Suprapubic skin (tissue), 4 donors: ENCODE measurements around the gene TRAF3. TPM values are rescaled to one million over a fixed set of nuclear protein-coding genes. Genes with fewer than 3 reads are reported as not detected.

Source experiments
- DNase-seq, 2 donors: peaks; one replicate each; pipeline ENCODE4 v3.0.0-alpha.2; 2019; ENCODE audit warnings: low spot score in 2 of 2
- H3K27ac ChIP-seq: fragments of 200-600 bp; sonication (generic); one replicate; pipeline ENCODE4 v1.5.1; 2019
- H3K27me3 ChIP-seq: fragments of 200-600 bp; sonication (generic); one replicate; pipeline ENCODE4 v1.5.1; 2019
- H3K36me3 ChIP-seq: fragments of 200-600 bp; sonication (generic); one replicate; pipeline ENCODE4 v1.5.1; 2019
- H3K4me1 ChIP-seq: fragments of 200-600 bp; sonication (generic); one replicate; pipeline ENCODE4 v1.5.1; 2019
- H3K4me3 ChIP-seq: fragments of 200-600 bp; sonication (generic); one replicate; pipeline ENCODE4 v1.5.1; 2019; ENCODE audit warnings: mild to moderate bottlenecking
- H3K9me3 ChIP-seq: fragments of 200-600 bp; sonication (generic); one replicate; pipeline ENCODE4 v1.5.1; 2019
- CTCF ChIP-seq, 2 donors: fragments of 200-600 bp in 1 of 2; fragments of 450-650 bp in 1 of 2; sonication (generic) in 1 of 2; IDR thresholded peaks; one replicate each; pipeline ENCODE4 v1.5.1; 2016 to 2019; ENCODE audit warnings: antibody characterized with exemption in 2 of 2, mild to moderate bottlenecking in 1 of 2, moderate library complexity in 1 of 2
- EP300 ChIP-seq: sonication (generic); formaldehyde crosslinking; IDR thresholded peaks from one replicate; pipeline ENCODE4 v1.6.1; 2017; ENCODE audit warnings: antibody characterized with exemption
- POLR2A ChIP-seq, 2 donors: fragments of 450-650 bp; IDR thresholded peaks; one replicate each; pipeline ENCODE4 v1.6.1; 2017; ENCODE audit warnings: antibody characterized with exemption in 2 of 2, mild to moderate bottlenecking in 2 of 2, moderate library complexity in 2 of 2
- POLR2AphosphoS5 ChIP-seq, 3 donors: sonication (generic); formaldehyde crosslinking; IDR thresholded peaks; one replicate each; pipeline ENCODE4 v1.6.1; 2017; ENCODE audit warnings: antibody characterized with exemption in 3 of 3
- WGBS: methylation state at CpG from one replicate; pipeline ENCODE4 v1.1.5; 2018; 5-methylcytosine and 5-hydroxymethylcytosine counted together
- total RNA-seq, 4 donors: library from RNA; depleted of rRNA; stranded (reverse); fragments of >200 nt; gene quantifications; one replicate each; pipeline ENCODE4 v1.1.0, GENCODE V29; 2016

The TRAF3 gene
- total RNA-seq, 4 donors from 2014 or later: 8.7 to 22.8 (median 14.2) TPM

GRCh38 chr14:102867826-102868580 is 90.8 kb downstream of the TRAF3 start:
- H3K36me3 ChIP-seq: peaks cover 30% of the 10 kb centered on the region
- no peaks in the 10 kb centered on the region for H3K4me1 ChIP-seq
- WGBS: 93% methylated on average over 15 of the region's 15 CpGs
- H3K4me3 ChIP-seq: no peak overlapping the region
- H3K9me3 ChIP-seq: no peaks in the 10 kb centered on the region
- no peak for DNase-seq
- H3K27ac ChIP-seq: no peak overlapping the region
- H3K27me3 ChIP-seq: no peaks in the 10 kb centered on the region
- TF ChIP-seq EP300: no peak
- TF ChIP-seq CTCF (IDR thresholded peaks at IDR 0.05): no peak
- TF ChIP-seq POLR2AphosphoS5 (IDR thresholded peaks at IDR 0.05): no peak
- no peak for TF ChIP-seq POLR2A (IDR thresholded peaks at IDR 0.05)

DNA sequence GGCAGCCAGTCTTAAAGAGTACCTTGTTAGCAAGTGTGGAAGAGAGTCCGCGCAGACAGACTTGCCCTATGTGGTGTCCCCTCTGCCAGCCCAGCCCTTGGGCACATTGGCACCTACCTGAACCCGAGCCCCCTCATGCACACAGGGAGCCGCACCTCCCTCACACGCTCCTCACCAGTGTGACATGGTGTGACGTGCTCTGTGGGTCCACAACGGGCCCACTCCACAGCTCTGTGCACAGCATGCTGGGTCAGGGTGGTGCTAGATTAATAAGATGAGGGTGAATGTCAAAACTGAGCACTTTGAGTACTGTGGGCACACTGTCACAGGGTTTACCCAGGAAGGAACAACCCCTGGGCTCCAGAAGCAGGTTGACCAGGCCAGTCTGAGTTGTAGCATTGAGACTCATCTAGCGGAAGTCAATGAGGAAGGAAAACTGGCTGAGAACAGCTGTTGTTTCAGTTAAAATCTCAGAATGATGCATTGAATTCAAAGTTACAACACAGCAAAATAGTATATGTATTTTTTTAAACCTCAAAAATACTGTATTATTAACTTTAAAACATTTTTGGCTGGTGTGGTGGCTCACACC is 91.8 kb downstream of the TRAF3 start:
- Histone ChIP-seq H3K36me3 (peaks cover 31% of the 10 kb centered on the region), H3K9me3 (no peaks in the 10 kb centered on the region), H3K4me1 (no peaks in the 10 kb centered on the region), H3K27ac (no peak overlapping the region), H3K4me3 (no peak overlapping the region), H3K27me3 (no peaks in the 10 kb centered on the region)
- no peak for TF ChIP-seq CTCF (IDR thresholded peaks at IDR 0.05)
- no peak for TF ChIP-seq EP300
- TF ChIP-seq POLR2A (IDR thresholded peaks at IDR 0.05): no peak
- TF ChIP-seq POLR2AphosphoS5 (IDR thresholded peaks at IDR 0.05): no peak
- WGBS: 96% methylated on average over 8 of the region's 8 CpGs
- no peak for DNase-seq

DNA sequence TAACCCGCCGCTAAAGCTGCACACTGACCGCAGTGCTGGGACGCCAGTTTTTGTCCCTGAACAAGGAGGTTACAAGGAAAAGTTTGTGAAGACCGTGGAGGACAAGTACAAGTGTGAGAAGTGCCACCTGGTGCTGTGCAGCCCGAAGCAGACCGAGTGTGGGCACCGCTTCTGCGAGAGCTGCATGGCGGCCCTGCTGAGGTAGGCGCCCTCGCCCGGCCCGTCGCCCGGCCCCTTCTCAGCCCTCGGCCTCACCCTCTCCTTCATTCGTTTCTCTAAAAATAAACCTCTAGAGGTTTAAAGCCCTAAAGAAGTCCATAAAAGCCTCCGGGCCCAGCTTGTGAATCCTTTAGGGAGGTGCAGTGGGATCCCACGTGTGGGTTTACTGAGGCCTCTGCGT is 93.0 kb downstream of the TRAF3 start:
- H3K4me1 ChIP-seq: no peaks in the 10 kb centered on the region
- H3K27me3 ChIP-seq: no peaks in the 10 kb centered on the region
- H3K36me3 ChIP-seq: peaks cover 39% of the 10 kb centered on the region
- WGBS: 96% methylated on average over 21 of the region's 21 CpGs
- H3K9me3 ChIP-seq: no peaks in the 10 kb centered on the region
- H3K4me3 ChIP-seq: no peak overlapping the region
- no peak overlapping the region for H3K27ac ChIP-seq
- no peak for DNase-seq
- TF ChIP-seq CTCF (IDR thresholded peaks at IDR 0.05): no peak
- no peak for TF ChIP-seq POLR2AphosphoS5 (IDR thresholded peaks at IDR 0.05)
- TF ChIP-seq EP300: no peak
- no peak for TF ChIP-seq POLR2A (IDR thresholded peaks at IDR 0.05)

- WGBS: 91% methylated on average over 5 of the region's 10 CpGs
- Histone ChIP-seq H3K27ac (no peak overlapping the region), H3K36me3 (peaks cover 46% of the 10 kb centered on the region), H3K4me3 (no peak overlapping the region), H3K9me3 (no peaks in the 10 kb centered on the region), H3K27me3 (no peaks in the 10 kb centered on the region), H3K4me1 (no peaks in the 10 kb centered on the region)
- no peak for DNase-seq
- TF ChIP-seq POLR2A (IDR thresholded peaks at IDR 0.05) (no peak), POLR2AphosphoS5 (IDR thresholded peaks at IDR 0.05) (no peak), CTCF (IDR thresholded peaks at IDR 0.05) (no peak), EP300 (no peak)
Measured at GRCh38 chr14:102870994-102871831, 94.0 kb downstream of the TRAF3 start.

DNA sequence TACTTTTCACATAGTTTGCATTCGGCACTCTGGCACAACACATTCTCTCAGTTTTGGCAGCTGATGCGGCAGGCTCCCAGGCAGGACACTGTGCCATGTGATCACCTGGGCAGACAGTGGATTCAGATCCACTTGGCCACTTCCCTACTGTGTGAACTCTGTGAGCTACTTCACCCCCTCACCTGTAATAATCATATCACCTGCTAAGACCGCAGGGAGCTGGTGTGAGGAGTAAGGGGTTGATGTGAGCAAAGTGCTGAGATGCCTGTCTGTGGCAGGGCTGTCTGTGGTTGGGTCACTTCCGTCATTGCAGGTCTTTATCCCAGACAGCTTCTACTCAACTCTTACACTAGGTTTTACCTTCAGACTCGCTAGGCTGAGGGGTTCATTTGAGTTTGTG is 94.8 kb downstream of the TRAF3 start:
- H3K27ac ChIP-seq: no peak overlapping the region
- DNase-seq: no peak
- no peak overlapping the region for H3K4me3 ChIP-seq
- H3K36me3 ChIP-seq: peaks cover 54% of the 10 kb centered on the region
- no peaks in the 10 kb centered on the region for H3K4me1 ChIP-seq
- no peaks in the 10 kb centered on the region for H3K9me3 ChIP-seq
- H3K27me3 ChIP-seq: no peaks in the 10 kb centered on the region
- TF ChIP-seq EP300 (no peak), CTCF (IDR thresholded peaks at IDR 0.05) (no peak), POLR2A (IDR thresholded peaks at IDR 0.05) (no peak), POLR2AphosphoS5 (IDR thresholded peaks at IDR 0.05) (no peak)
- WGBS: 97% methylated on average over 5 of the region's 5 CpGs
